Thyroid gland (tissue), 4 donors: Measurements from ENCODE around the gene CENPF. TPM values are rescaled to one million over a fixed set of nuclear protein-coding genes. Genes with fewer than 3 reads are reported as not detected.

Experiments
- DNase-seq, 2 donors: peaks; one replicate each; pipeline ENCODE4 v3.0.0-alpha.2; 2019
- H3K27ac ChIP-seq, 3 donors: fragments of 200-600 bp; sonication (generic); 1 replicate in 2 of 3; 2 replicates in 1 of 3; pipeline ENCODE4 v1.5.1; 2016 to 2019; ENCODE audit warnings: mild to moderate bottlenecking in 1 of 3, moderate library complexity in 1 of 3
- H3K27me3 ChIP-seq: fragments of 200-600 bp; sonication (generic); one replicate; pipeline ENCODE4 v1.5.1; 2019
- H3K36me3 ChIP-seq, 2 donors: fragments of 200-600 bp; sonication (generic); one replicate each; pipeline ENCODE4 v1.5.1; 2016 to 2019
- H3K4me1 ChIP-seq, 2 donors: fragments of 200-600 bp; sonication (generic); one replicate each; pipeline ENCODE4 v1.5.1; 2017 to 2019
- H3K4me3 ChIP-seq, 3 donors: fragments of 200-600 bp; sonication (generic); replicated peaks in 1 of 3; 1 replicate in 2 of 3; 2 replicates in 1 of 3; pipeline ENCODE4 v1.5.1; 2016; ENCODE audit warnings: mild to moderate bottlenecking in 1 of 3
- H3K9me3 ChIP-seq: fragments of 200-600 bp; sonication (generic); one replicate; pipeline ENCODE4 v1.5.1; 2017
- CTCF ChIP-seq, 6 experiments: fragments of 200-600 bp in 3 of 6; fragments of 450-650 bp in 3 of 6; sonication (generic) in 3 of 6; IDR thresholded peaks; one replicate each; pipeline ENCODE4 v1.5.1; 2016 to 2019; ENCODE audit warnings: antibody characterized with exemption in 6 of 6, mild to moderate bottlenecking in 2 of 6, inconsistent platforms in 1 of 6, moderate library complexity in 1 of 6
- POLR2A ChIP-seq, 2 donors: fragments of 450-650 bp; IDR thresholded peaks; one replicate each; pipeline ENCODE4 v1.6.1; 2017; ENCODE audit warnings: antibody characterized with exemption in 2 of 2, mild to moderate bottlenecking in 2 of 2, moderate library complexity in 1 of 2
- WGBS, 2 donors: methylation state at CpG; one replicate each; pipeline ENCODE4 v1.1.5; 2017; 5-methylcytosine and 5-hydroxymethylcytosine counted together
- intact Hi-C: fragments of 100-400 bp; cut with DNase I; formaldehyde crosslinking; loops from one replicate; pipeline ENCODE4 v1.15.1; 2023
- total RNA-seq, 4 donors: library from RNA; depleted of rRNA; stranded (reverse); fragments of >200 nt; gene quantifications; one replicate each; pipeline ENCODE4 v1.2.3, GENCODE V29; 2016

The CENPF gene
- total RNA-seq, 4 donors from 2014 or later = 0.27 to 1.0 (median 0.55) TPM

- Histone ChIP-seq H3K9me3 (no peaks in the 10 kb centered on the region), H3K36me3 (no peaks in the 10 kb centered on the region), H3K4me3 (no peak overlapping the region), H3K27ac (no peak overlapping the region), H3K4me1 (no peaks in the 10 kb centered on the region), H3K27me3 (no peaks in the 10 kb centered on the region)
- 93 to 96% methylated on average over 6 of the region's 6 CpGs for WGBS, 2 donors
- intact Hi-C loops = no loop called here
- no peak for DNase-seq
- TF ChIP-seq POLR2A (IDR thresholded peaks at IDR 0.05) (no peak), CTCF (IDR thresholded peaks at IDR 0.05) (no peak)
Observed at GRCh38 chr1:214617843-214618242, 14.8 kb downstream of the CENPF start.

- Histone ChIP-seq H3K27ac (no peak overlapping the region), H3K4me3 (no peak overlapping the region), H3K27me3 (no peaks in the 10 kb centered on the region), H3K4me1 (no peaks in the 10 kb centered on the region), H3K9me3 (no peaks in the 10 kb centered on the region), H3K36me3 (no peaks in the 10 kb centered on the region)
- WGBS, 2 donors = 88 to 94% methylated on average over 2 of the region's 2 CpGs
- intact Hi-C loops = loop anchor here (10.0 kb wide), 1 partner anchor 904 kb away; no protein-coding TSS in a partner anchor
- TF ChIP-seq POLR2A (IDR thresholded peaks at IDR 0.05) (no peak), CTCF (IDR thresholded peaks at IDR 0.05) (no peak)
- DNase-seq = no peak
Observed at GRCh38 chr1:214621236-214621635, 18.2 kb downstream of the CENPF start.

GRCh38 chr1:214623430-214623829, 20.4 kb downstream of the CENPF start:
- intact Hi-C loops = loop anchor here (10.0 kb wide), 1 partner anchor 901 kb away; no protein-coding TSS in a partner anchor
- DNase-seq = no peak

GRCh38 chr1:214632091-214632490, 29.1 kb downstream of the CENPF start:
- intact Hi-C loops = no loop called here
- no peaks in the 10 kb centered on the region for H3K36me3 ChIP-seq
- TF ChIP-seq CTCF (IDR thresholded peaks at IDR 0.05) (no peak), POLR2A (IDR thresholded peaks at IDR 0.05) (no peak)
- no peak overlapping the region for H3K4me3 ChIP-seq
- WGBS, 2 donors = 93 to 96% methylated on average over 4 of the region's 4 CpGs
- no peaks in the 10 kb centered on the region for H3K9me3 ChIP-seq
- no peaks in the 10 kb centered on the region for H3K4me1 ChIP-seq
- no peaks in the 10 kb centered on the region for H3K27me3 ChIP-seq
- DNase-seq = no peak
- H3K27ac ChIP-seq = no peak overlapping the region

More at GRCh38 chr1:214623430-214623829, 20.4 kb downstream of the CENPF start:
- Histone ChIP-seq H3K4me3 (no peak overlapping the region), H3K27me3 (no peaks in the 10 kb centered on the region), H3K36me3 (no peaks in the 10 kb centered on the region), H3K9me3 (no peaks in the 10 kb centered on the region), H3K4me1 (no peaks in the 10 kb centered on the region), H3K27ac (no peak overlapping the region)
- whole genome bisulfite sequencing, 2 donors = 93 to 96% methylated on average over 1 of the region's 1 CpG
- TF ChIP-seq POLR2A (IDR thresholded peaks at IDR 0.05) (no peak), CTCF (IDR thresholded peaks at IDR 0.05) (no peak)

GRCh38 chr1:214633686-214634085, 30.7 kb downstream of the CENPF start:
- H3K36me3 ChIP-seq = no peaks in the 10 kb centered on the region
- TF ChIP-seq CTCF (IDR thresholded peaks at IDR 0.05) (no peak), POLR2A (IDR thresholded peaks at IDR 0.05) (no peak)
- WGBS, 2 donors = 49 to 63% methylated on average over 5 of the region's 5 CpGs
- H3K4me3 ChIP-seq = no peak overlapping the region
- no peaks in the 10 kb centered on the region for H3K4me1 ChIP-seq
- peak; percentile 8 to 19 for DNase-seq
- H3K27me3 ChIP-seq = no peaks in the 10 kb centered on the region
- intact Hi-C loops = no loop called here
- no peak overlapping the region for H3K27ac ChIP-seq
- H3K9me3 ChIP-seq = no peaks in the 10 kb centered on the region
